Body of pancreas (tissue), 4 donors: ENCODE results near the gene ZNF384. TPM values are rescaled to one million over a fixed set of nuclear protein-coding genes. Genes with fewer than 3 reads are reported as not detected.
A peak's percentile ranks its signal among the peaks of the same experiment; 100 is the strongest.

ENCODE experiments used
- ATAC-seq: fragments of 150-250 bp; one replicate; pipeline ENCODE4 v1.9.1; 2016
- DNase-seq, 4 donors: peaks; one replicate each; pipeline ENCODE4 v3.0.0-alpha.2; 2019
- H3K27ac ChIP-seq, 4 donors: fragments of 200-600 bp; sonication (generic); 1 replicate in 3 of 4; 2 replicates in 1 of 4; pipeline versions ENCODE4 v1.5.1 to v1.6.1; 2016 to 2019; ENCODE audit warnings: mild to moderate bottlenecking in 1 of 4, mixed read lengths in 1 of 4, moderate library complexity in 1 of 4
- H3K27me3 ChIP-seq, 2 donors: fragments of 200-600 bp; sonication (generic); one replicate each; pipeline ENCODE4 v1.6.0; 2016; ENCODE audit warnings: mild to moderate bottlenecking in 1 of 2
- H3K36me3 ChIP-seq, 2 donors: fragments of 200-600 bp; sonication (generic); replicated peaks in 1 of 2; 2 replicates each; pipeline ENCODE4 v1.5.1; 2016; ENCODE audit warnings: low read depth in 2 of 2; ENCODE audit not compliant: insufficient read depth in 1 of 2
- H3K4me1 ChIP-seq: fragments of 200-600 bp; sonication (generic); one replicate; pipeline ENCODE4 v1.6.0; 2016
- H3K4me3 ChIP-seq, 2 donors: fragments of 200-600 bp; sonication (generic); 1 replicate in 1 of 2; 2 replicates in 1 of 2; pipeline ENCODE4 v1.5.1; 2016 to 2019
- H3K9me3 ChIP-seq, 3 donors: fragments of 200-600 bp; sonication (generic); 1 replicate in 2 of 3; 2 replicates in 1 of 3; pipeline ENCODE4 v1.5.1; 2016
- POLR2A ChIP-seq, 3 donors: fragments of 450-650 bp; IDR thresholded peaks; one replicate each; pipeline ENCODE4 v1.6.1; 2016; ENCODE audit warnings: antibody characterized with exemption in 3 of 3, mild to moderate bottlenecking in 2 of 3
- WGBS, 2 donors: methylation state at CpG; one replicate each; pipeline ENCODE4 v1.1.5; 2017; 5-methylcytosine and 5-hydroxymethylcytosine counted together
- intact Hi-C: fragments of 100-400 bp; cut with DNase I; formaldehyde crosslinking; loops from one replicate; pipeline ENCODE4 v1.15.1; 2023
- total RNA-seq, 2 donors: library from RNA; depleted of rRNA; stranded (reverse); fragments of >200 nt; gene quantifications; one replicate each; pipeline ENCODE4 v1.1.0, GENCODE V29; 2016
- TF ChIP-seq, protein P1 (sequence below), 7 experiments: fragments of 450-650 bp in 4 of 7; fragments of 200-600 bp in 3 of 7; sonication (generic) in 3 of 7; IDR thresholded peaks; one replicate each; pipeline ENCODE4 v1.5.1; 2016 to 2019; ENCODE audit warnings: antibody characterized with exemption in 7 of 7

ZNF384 gene
- total RNA-seq, 2 donors from 2014 or later: 20.0 to 25.4 TPM

DNA sequence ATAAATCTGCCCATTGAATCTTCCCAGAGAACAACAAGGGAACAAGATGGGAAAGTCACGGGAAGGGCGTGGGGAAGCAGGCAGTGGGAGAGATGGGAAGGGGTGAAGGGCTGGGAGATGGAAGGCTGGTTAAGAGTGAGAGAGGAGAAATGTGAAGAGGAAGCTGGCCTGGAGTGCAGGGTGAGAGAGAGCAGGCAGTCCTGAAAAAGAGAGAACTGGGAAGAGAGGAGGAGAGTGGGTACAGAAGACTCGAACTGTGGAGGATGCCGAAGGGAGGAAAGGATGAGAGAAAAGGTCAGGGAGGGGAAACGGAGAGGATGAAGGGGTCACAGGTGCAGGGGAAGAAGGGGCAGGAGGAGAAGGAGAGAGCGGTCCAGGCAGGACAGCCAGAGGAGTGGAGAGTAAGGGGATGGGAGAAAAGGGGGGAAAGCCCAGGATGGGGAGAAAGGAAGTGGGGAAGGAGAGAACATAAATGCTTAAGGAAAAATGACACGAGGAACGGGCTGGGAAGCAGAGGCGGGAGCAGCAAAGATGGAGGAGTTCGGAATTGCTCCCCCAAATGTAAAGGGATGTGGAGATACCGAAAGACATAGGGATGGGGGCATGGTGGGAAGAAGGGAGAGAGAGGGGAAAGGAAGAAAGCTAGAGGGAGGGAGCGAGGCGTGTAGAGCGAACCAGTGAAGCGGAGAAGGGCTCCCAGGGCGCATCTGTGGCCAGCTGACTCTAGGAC is 10.2 kb upstream of the ZNF384 start:
- no peak for TF ChIP-seq POLR2A (IDR thresholded peaks at IDR 0.05)
- TF ChIP-seq, protein P1, sequence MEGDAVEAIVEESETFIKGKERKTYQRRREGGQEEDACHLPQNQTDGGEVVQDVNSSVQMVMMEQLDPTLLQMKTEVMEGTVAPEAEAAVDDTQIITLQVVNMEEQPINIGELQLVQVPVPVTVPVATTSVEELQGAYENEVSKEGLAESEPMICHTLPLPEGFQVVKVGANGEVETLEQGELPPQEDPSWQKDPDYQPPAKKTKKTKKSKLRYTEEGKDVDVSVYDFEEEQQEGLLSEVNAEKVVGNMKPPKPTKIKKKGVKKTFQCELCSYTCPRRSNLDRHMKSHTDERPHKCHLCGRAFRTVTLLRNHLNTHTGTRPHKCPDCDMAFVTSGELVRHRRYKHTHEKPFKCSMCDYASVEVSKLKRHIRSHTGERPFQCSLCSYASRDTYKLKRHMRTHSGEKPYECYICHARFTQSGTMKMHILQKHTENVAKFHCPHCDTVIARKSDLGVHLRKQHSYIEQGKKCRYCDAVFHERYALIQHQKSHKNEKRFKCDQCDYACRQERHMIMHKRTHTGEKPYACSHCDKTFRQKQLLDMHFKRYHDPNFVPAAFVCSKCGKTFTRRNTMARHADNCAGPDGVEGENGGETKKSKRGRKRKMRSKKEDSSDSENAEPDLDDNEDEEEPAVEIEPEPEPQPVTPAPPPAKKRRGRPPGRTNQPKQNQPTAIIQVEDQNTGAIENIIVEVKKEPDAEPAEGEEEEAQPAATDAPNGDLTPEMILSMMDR (IDR thresholded peaks at IDR 0.05): no peak
- intact Hi-C loops: no loop called here
- H3K27me3 ChIP-seq: peaks cover 6 to 21% of the 10 kb centered on the region in 2 donors

DNA sequence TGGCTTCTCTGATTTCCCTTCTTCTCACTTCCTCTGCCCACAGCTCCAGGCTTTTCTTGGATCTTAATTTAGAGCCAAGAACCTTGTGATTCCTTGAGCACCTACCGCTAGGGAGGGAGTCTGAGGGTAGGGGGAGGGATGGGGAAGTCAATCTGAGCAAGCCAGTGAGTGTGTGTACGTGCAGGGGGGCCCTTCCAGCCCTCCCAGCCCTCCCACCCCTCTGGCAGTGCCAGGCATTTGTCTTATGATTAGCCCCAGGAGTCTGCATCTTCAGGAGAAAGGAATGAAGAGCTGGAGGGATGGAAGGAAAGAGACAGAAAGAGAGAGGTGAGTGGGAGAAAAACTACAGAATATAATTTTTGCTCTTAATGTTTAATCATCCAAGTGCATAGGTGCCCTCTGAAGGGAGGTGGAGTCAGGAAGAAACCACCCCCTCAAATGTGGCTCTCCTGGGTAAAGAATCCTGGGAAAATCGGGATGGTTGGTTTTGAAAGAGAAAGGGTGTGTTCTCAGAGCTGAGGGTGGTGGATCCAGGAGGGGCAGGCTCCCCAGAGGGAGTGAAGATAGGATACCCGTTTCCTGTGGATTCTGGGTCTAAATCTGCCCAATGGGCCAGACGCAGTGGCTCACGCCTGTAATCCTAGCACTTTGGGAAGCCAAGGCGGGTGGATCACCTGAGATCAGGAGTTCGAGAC is 9.3 kb upstream of the ZNF384 start:
- no peak overlapping the region for H3K4me3 ChIP-seq
- peaks cover 6 to 21% of the 10 kb centered on the region in 2 donors for H3K27me3 ChIP-seq
- H3K9me3 ChIP-seq: no peaks in the 10 kb centered on the region
- 40 to 42% methylated on average over 8 of the region's 8 CpGs for WGBS, 2 donors
- no peak overlapping the region for H3K27ac ChIP-seq
- intact Hi-C loops: no loop called here
- peaks cover 14% of the 10 kb centered on the region for H3K4me1 ChIP-seq
- TF ChIP-seq, protein P1 (IDR thresholded peaks at IDR 0.05): no peak
- TF ChIP-seq POLR2A (IDR thresholded peaks at IDR 0.05): no peak
- DNase-seq: no peak
- ATAC-seq: no peak
- H3K36me3 ChIP-seq: no peaks in the 10 kb centered on the region

More for the DNA sequence above, 10.2 kb upstream of the ZNF384 start:
- H3K9me3 ChIP-seq: no peaks in the 10 kb centered on the region
- H3K4me1 ChIP-seq: peaks cover 14% of the 10 kb centered on the region
- H3K27ac ChIP-seq: no peak overlapping the region
- no peak overlapping the region for H3K4me3 ChIP-seq
- H3K36me3 ChIP-seq: no peaks in the 10 kb centered on the region
- WGBS, 2 donors: 12 to 17% methylated on average over 16 of the region's 16 CpGs
- ATAC-seq (no peak), DNase-seq (no peak)

DNA sequence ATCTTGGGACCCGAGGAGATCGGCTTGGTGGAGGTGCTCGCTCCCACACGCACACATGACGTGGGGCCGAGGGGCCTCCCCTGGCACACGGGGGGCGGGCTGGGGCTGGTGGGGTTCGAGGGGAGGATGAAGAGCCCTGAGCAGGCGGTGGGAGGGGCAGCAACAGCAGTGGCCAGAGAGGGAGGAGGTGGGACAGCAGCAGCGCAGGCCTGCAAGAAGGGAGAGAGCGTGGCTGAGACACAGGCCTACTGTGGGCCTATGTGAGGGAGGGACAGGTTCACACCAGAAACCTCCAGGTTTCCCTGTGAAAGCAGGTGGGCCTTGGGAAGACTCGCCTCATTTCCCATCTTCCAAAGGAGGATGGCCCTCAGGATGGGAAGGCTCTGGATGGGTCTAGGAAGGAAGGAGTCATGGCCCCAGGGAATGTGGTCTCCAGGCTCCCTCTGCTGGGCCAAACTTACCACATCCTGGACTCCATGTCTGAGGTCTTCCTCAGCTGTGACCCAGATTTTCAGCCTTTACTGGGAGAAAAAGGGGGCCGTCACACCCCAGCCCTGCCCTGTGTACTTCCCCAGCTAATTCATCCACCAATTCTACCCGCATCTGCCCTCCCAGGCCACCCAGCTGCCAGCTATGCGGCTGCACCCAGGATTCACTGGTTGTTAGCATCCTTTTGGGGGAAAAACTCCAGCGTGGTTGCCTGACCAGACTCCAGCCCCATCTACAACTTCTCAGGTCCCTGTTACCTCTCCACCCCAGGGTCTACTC is 8.6 kb upstream of the ZNF384 start:
- TF ChIP-seq, protein P1 (IDR thresholded peaks at IDR 0.05): peak in 5 of 7 experiments; percentile 15 to 45 (median 37)
- no peak for TF ChIP-seq POLR2A (IDR thresholded peaks at IDR 0.05)
- intact Hi-C loops: no loop called here
- Histone ChIP-seq H3K36me3 (no peaks in the 10 kb centered on the region), H3K4me1 (peaks cover 14% of the 10 kb centered on the region), H3K9me3 (no peaks in the 10 kb centered on the region), H3K4me3 (no peak overlapping the region), H3K27ac (no peak overlapping the region), H3K27me3 (peaks cover 6 to 19% of the 10 kb centered on the region in 2 donors)
- DNase-seq (peak in 3 of 4 donors; percentile 28 to 44 (median 28)), ATAC-seq (no peak)
- whole genome bisulfite sequencing, 2 donors: 45 to 58% methylated on average over 11 to 17 of the region's 17 CpGs

DNA sequence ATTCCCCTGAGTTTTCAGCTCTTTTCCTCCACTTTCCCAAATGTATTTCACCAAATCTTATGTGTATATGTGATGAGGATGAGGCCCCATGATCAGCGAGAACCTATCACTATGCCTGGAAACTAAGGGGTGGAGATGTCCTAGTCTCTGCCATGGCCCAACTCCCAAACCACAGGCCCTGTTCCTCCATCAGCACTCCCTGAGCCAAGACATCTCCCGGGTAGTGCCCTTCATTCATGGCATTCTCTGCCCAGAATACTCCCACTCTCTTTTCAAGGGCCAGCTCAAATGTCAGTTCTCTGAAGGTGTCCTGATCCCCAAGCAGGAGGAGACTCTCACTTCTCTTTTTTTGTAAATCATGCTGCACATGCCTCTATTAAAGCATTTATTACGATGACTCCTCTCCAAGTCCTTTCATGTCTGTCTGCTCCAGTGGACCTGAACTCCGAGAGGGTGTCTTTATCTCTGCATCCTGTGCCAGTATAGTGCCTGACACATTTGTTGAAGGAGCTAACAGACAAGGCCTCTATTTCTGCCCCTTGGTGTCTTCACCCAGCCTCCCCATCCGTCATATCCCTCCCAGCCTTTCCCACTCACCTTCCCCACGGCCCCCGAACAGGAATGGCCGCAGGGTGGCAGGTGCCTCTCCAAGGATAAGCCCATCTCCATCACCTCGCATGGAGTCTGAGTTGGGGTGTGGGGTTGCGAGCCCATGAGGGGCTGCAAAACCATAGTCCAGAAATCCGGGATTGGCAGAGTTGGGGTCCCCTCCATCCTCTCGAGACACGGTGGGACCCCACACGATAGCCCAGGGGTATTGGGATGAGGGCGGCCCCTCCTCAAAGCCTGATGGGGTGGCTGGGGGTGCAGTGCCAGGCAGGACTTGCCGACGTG is 7.8 kb upstream of the ZNF384 start:
- H3K36me3 ChIP-seq: no peaks in the 10 kb centered on the region
- H3K27me3 ChIP-seq: peaks cover 6 to 18% of the 10 kb centered on the region in 2 donors
- H3K4me3 ChIP-seq: no peak overlapping the region
- no peaks in the 10 kb centered on the region for H3K9me3 ChIP-seq
- 45 to 65% methylated on average over 10 to 17 of the region's 17 CpGs for WGBS, 2 donors
- intact Hi-C loops: no loop called here
- H3K27ac ChIP-seq: no peak overlapping the region
- ATAC-seq (no peak), DNase-seq (no peak)
- TF ChIP-seq, protein P1 (IDR thresholded peaks at IDR 0.05): no peak
- no peak for TF ChIP-seq POLR2A (IDR thresholded peaks at IDR 0.05)
- peaks cover 14% of the 10 kb centered on the region for H3K4me1 ChIP-seq
